Osteocyte (in vitro differentiated cells): ENCODE results near the gene MYOG. TPM values are rescaled to one million over a fixed set of nuclear protein-coding genes. Genes with fewer than 3 reads are reported as not detected.

Experiments used
- DNase-seq: peaks from one replicate; pipeline ENCODE4 v3.0.0; 2021; ENCODE audit warnings: mixed read lengths; ENCODE audit not compliant: unreplicated experiment; ENCODE audit errors: extremely low spot score
- H3K27ac Mint-ChIP-seq: one replicate; pipeline ENCODE4 v1.8.0; 2021; ENCODE audit warnings: mild to moderate bottlenecking, mixed read lengths; ENCODE audit not compliant: unreplicated experiment
- H3K27me3 Mint-ChIP-seq: one replicate; pipeline ENCODE4 v1.8.0; 2021; ENCODE audit warnings: mixed read lengths; ENCODE audit not compliant: unreplicated experiment
- H3K36me3 Mint-ChIP-seq: one replicate; pipeline ENCODE4 v1.8.0; 2021; ENCODE audit warnings: mixed read lengths; ENCODE audit not compliant: unreplicated experiment
- H3K4me1 Mint-ChIP-seq: one replicate; pipeline ENCODE4 v1.8.0; 2021; ENCODE audit warnings: mixed read lengths; ENCODE audit not compliant: unreplicated experiment
- H3K4me3 Mint-ChIP-seq: one replicate; pipeline ENCODE4 v1.8.0; 2021; ENCODE audit warnings: mild to moderate bottlenecking, moderate library complexity, mixed read lengths; ENCODE audit not compliant: unreplicated experiment
- H3K9me3 Mint-ChIP-seq: one replicate; pipeline ENCODE4 v1.8.0; 2021; ENCODE audit warnings: mixed read lengths; ENCODE audit not compliant: unreplicated experiment
- CTCF ChIP-seq: fragments of 200-600 bp; sonication (generic); IDR thresholded peaks from 2 replicates; pipeline ENCODE4 v1.5.0; 2021; ENCODE audit warnings: antibody characterized with exemption, mild to moderate bottlenecking, moderate library complexity
- total RNA-seq: library from RNA; stranded (reverse); gene quantifications from 2 replicates; pipeline ENCODE4 v1.2.1, GENCODE V29; 2021

The MYOG gene
- total RNA-seq, 1 donor from 2014 or later: not detected

- Mint-ChIP-seq H3K4me1 (no peaks in the 10 kb centered on the region), H3K27me3 (peaks cover 45% of the 10 kb centered on the region), H3K9me3 (peaks cover 17% of the 10 kb centered on the region), H3K4me3 (no peak overlapping the region), H3K27ac (no peak overlapping the region), H3K36me3 (no peaks in the 10 kb centered on the region)
- TF ChIP-seq CTCF: no peak
- peak; percentile 49 for DNase-seq
Measured at GRCh38 chr1:203099805-203100515, 14.1 kb upstream of the MYOG start.

GRCh38 chr1:203098914-203099520 is 13.2 kb upstream of the MYOG start:
- Mint-ChIP-seq H3K27me3 (peaks cover 46% of the 10 kb centered on the region), H3K4me3 (no peak overlapping the region), H3K9me3 (peaks cover 20% of the 10 kb centered on the region), H3K36me3 (no peaks in the 10 kb centered on the region), H3K27ac (no peak overlapping the region), H3K4me1 (no peaks in the 10 kb centered on the region)
- peak; percentile 13 for DNase-seq
- no peak for TF ChIP-seq CTCF

- H3K4me1 Mint-ChIP-seq: no peaks in the 10 kb centered on the region
- TF ChIP-seq CTCF: no peak
- DNase-seq: peak; percentile 40
- H3K36me3 Mint-ChIP-seq: no peaks in the 10 kb centered on the region
- H3K27me3 Mint-ChIP-seq: peaks cover 46% of the 10 kb centered on the region
- peaks cover 20% of the 10 kb centered on the region for H3K9me3 Mint-ChIP-seq
- H3K27ac Mint-ChIP-seq: no peak overlapping the region
- H3K4me3 Mint-ChIP-seq: no peak overlapping the region
Measured at GRCh38 chr1:203098445-203098844, 12.6 kb upstream of the MYOG start.

GRCh38 chr1:203097001-203097400 is 11.2 kb upstream of the MYOG start:
- no peak overlapping the region for H3K4me3 Mint-ChIP-seq
- H3K36me3 Mint-ChIP-seq: no peaks in the 10 kb centered on the region
- no peaks in the 10 kb centered on the region for H3K4me1 Mint-ChIP-seq
- peak; percentile 38 for DNase-seq
- H3K27me3 Mint-ChIP-seq: peaks cover 48% of the 10 kb centered on the region
- peaks cover 20% of the 10 kb centered on the region for H3K9me3 Mint-ChIP-seq
- H3K27ac Mint-ChIP-seq: no peak overlapping the region
- no peak for TF ChIP-seq CTCF

GRCh38 chr1:203096566-203096965 is 10.8 kb upstream of the MYOG start:
- no peak overlapping the region for H3K27ac Mint-ChIP-seq
- no peaks in the 10 kb centered on the region for H3K36me3 Mint-ChIP-seq
- peaks cover 20% of the 10 kb centered on the region for H3K9me3 Mint-ChIP-seq
- DNase-seq: peak; percentile 23
- no peak for TF ChIP-seq CTCF
- peaks cover 49% of the 10 kb centered on the region for H3K27me3 Mint-ChIP-seq
- H3K4me3 Mint-ChIP-seq: no peak overlapping the region
- H3K4me1 Mint-ChIP-seq: no peaks in the 10 kb centered on the region
